Measurements from ENCODE around the gene ARHGEF19.
"Not testable (repeated sequence)": the region's sequence is repeated elsewhere in the genome, so short reads cannot be mapped to it uniquely, and the experiment has no call there.

The ARHGEF19 gene

DNA sequence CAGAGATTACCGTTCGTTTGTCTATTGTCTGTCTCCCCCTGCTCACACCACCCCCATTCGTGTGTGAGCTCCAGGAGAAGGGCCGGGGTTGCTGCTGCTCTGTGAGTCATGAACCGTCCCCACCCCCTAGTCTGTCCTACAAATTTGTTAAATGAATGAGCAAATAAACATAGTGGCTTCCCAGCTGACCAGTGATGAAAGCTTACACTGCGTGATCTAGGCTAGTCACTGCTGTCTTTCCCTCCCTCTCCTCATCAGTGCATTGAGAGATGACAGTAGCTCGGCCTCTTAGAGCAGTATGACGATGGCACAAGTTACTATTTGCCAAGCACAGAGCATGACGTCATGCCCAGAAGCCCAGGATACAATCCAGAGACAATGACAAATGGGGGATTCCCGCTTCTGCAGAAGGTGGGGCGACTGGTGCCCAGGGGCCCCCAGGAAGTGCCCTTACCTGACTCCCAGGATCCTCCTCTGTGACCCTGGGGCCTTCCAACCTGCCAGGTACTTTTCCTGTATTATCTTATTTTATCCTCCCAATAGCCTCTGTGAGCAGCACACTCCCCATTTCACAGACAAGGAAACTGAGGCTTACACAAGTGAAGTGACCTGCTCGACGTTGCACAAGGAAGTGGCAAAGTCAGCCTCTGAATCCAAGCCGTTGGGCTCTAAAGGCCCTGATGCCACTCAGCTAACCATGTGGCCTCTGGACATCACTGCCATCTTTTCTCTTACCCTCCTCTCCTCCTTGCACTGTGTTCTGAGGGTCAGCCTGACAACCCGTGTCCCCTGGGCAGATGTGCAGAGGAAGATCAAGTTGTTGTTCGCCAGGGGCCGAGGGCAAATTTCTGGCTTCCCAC lies 48.0 kb downstream of the ARHGEF19 start:
- H3K4me3 ChIP-seq (replicated peaks; ENCODE audit: insufficient read depth, low read length): no peak overlapping the region
- no peak for DNase-seq (ENCODE audit: low read depth in 1 of 2, low spot score in 1 of 2)
- H3K27me3 ChIP-seq (ENCODE audit: insufficient read depth, poor library complexity, severe bottlenecking): peaks cover 46% of the 10 kb centered on the region
- TF ChIP-seq, protein P1, sequence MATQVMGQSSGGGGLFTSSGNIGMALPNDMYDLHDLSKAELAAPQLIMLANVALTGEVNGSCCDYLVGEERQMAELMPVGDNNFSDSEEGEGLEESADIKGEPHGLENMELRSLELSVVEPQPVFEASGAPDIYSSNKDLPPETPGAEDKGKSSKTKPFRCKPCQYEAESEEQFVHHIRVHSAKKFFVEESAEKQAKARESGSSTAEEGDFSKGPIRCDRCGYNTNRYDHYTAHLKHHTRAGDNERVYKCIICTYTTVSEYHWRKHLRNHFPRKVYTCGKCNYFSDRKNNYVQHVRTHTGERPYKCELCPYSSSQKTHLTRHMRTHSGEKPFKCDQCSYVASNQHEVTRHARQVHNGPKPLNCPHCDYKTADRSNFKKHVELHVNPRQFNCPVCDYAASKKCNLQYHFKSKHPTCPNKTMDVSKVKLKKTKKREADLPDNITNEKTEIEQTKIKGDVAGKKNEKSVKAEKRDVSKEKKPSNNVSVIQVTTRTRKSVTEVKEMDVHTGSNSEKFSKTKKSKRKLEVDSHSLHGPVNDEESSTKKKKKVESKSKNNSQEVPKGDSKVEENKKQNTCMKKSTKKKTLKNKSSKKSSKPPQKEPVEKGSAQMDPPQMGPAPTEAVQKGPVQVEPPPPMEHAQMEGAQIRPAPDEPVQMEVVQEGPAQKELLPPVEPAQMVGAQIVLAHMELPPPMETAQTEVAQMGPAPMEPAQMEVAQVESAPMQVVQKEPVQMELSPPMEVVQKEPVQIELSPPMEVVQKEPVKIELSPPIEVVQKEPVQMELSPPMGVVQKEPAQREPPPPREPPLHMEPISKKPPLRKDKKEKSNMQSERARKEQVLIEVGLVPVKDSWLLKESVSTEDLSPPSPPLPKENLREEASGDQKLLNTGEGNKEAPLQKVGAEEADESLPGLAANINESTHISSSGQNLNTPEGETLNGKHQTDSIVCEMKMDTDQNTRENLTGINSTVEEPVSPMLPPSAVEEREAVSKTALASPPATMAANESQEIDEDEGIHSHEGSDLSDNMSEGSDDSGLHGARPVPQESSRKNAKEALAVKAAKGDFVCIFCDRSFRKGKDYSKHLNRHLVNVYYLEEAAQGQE (IDR thresholded peaks at IDR 0.05; ENCODE audit: insufficient replicate concordance, low read depth): no peak
- TF ChIP-seq, protein P2, sequence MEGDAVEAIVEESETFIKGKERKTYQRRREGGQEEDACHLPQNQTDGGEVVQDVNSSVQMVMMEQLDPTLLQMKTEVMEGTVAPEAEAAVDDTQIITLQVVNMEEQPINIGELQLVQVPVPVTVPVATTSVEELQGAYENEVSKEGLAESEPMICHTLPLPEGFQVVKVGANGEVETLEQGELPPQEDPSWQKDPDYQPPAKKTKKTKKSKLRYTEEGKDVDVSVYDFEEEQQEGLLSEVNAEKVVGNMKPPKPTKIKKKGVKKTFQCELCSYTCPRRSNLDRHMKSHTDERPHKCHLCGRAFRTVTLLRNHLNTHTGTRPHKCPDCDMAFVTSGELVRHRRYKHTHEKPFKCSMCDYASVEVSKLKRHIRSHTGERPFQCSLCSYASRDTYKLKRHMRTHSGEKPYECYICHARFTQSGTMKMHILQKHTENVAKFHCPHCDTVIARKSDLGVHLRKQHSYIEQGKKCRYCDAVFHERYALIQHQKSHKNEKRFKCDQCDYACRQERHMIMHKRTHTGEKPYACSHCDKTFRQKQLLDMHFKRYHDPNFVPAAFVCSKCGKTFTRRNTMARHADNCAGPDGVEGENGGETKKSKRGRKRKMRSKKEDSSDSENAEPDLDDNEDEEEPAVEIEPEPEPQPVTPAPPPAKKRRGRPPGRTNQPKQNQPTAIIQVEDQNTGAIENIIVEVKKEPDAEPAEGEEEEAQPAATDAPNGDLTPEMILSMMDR (IDR thresholded peaks at IDR 0.05; ENCODE audit: insufficient read depth, low read length): no peak
- TF ChIP-seq GABPA (IDR thresholded peaks at IDR 0.05; ENCODE audit: low read depth) (no peak), POLR2AphosphoS5 (IDR thresholded peaks at IDR 0.05; ENCODE audit: low read depth) (no peak), SPI1 (IDR thresholded peaks at IDR 0.05; ENCODE audit: borderline replicate concordance, low read depth) (no peak)
- H3K27ac ChIP-seq (replicated peaks): no peak overlapping the region

DNA sequence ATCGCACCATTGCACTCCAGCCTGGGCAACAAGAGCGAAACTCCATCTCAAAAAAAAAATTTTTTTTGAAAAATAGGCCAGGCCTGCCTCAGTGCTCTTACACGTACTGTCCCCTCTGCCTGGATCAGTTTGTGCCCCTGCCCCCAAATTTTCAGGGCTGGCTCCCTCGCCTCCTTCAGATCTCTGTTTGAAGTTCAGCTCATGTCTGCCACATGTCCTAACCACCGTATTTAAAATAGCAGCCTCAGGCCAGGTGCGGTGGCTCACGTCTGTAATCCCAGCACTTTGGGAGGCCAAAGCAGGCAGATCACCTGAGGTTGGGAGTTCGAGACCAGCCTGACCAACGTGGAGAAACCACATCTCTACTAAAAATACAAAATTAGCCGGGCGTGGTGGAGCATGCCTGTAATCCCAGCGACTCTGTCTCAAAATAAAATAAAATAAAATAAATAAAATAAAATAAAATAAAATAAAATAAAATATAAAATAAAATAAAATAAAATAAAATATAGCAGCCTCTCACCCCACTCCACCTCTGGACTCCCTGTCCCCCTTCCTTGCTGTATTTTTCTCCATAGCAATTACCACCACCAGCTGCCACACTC lies 48.7 kb downstream of the ARHGEF19 start:
- not testable (repeated sequence) for DNase-seq (ENCODE audit: low read depth in 1 of 2, low spot score in 1 of 2); H3K4me3 ChIP-seq (replicated peaks; ENCODE audit: insufficient read depth, low read length); H3K27ac ChIP-seq (replicated peaks)
- H3K27me3 ChIP-seq (ENCODE audit: insufficient read depth, poor library complexity, severe bottlenecking): peaks cover 39% of the 10 kb centered on the region

DNA sequence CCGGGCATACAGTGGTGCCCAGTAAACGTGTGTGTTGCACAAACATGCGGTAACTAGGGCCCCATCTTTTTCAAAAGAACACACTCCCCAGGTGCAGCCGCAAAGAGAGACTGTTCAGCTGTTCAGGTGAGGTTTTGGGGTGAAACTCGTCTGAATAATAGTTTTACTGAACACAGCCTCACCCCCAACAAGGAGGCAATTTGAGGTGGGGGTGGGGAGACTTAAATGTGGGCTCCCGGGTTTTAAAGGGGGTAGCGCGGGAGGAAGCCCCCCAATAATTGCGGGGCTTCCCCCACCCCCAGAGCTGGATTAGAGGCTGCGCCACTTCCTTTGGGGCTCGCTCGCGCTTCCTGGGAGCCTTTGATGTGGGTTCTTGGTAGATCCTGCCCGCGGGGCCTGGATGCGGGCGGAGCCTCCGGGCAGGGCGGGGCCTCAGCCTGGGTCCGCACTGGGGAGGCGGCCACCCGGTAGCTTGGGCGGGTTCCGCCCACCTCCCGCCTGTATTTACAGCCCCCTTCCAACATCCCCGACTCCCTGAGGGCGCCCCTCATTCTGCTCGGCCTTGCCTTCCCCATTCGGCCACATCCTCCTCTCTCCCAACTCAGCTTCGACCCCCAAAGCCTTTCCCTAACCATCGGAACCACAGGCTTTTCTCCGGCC lies 50.2 kb downstream of the ARHGEF19 start:
- no peak overlapping the region for H3K4me3 ChIP-seq (replicated peaks; ENCODE audit: insufficient read depth, low read length)
- DNase-seq (ENCODE audit: low read depth in 1 of 2, low spot score in 1 of 2): no peak
- peaks cover 30% of the 10 kb centered on the region for H3K27me3 ChIP-seq (ENCODE audit: insufficient read depth, poor library complexity, severe bottlenecking)
- TF ChIP-seq SPI1 (IDR thresholded peaks at IDR 0.05; ENCODE audit: borderline replicate concordance, low read depth) (no peak), GABPA (IDR thresholded peaks at IDR 0.05; ENCODE audit: low read depth) (no peak), POLR2AphosphoS5 (IDR thresholded peaks at IDR 0.05; ENCODE audit: low read depth) (no peak)
- TF ChIP-seq, protein P1 (IDR thresholded peaks at IDR 0.05; ENCODE audit: insufficient replicate concordance, low read depth): no peak
- TF ChIP-seq, protein P2 (IDR thresholded peaks at IDR 0.05; ENCODE audit: insufficient read depth, low read length): no peak
- no peak overlapping the region for H3K27ac ChIP-seq (replicated peaks)

DNA sequence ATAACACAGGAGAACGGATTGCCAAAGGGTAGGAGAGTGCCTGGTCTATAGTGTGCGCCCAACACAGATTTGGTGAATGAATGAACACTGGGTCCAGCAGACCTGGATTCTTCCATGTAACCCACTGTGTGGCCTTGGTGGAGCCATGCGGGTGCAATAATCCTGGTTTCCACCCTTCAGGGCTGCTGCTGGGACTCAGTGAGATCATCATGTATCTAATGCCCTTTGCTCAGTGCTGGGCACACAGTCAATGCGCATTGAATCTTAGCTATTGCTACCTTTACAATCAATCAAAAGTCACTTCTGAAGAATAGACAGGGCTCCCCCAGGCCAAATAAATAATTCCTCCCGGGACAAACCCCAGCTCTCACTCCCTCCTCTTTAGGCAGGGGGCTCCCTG lies 50.7 kb downstream of the ARHGEF19 start:
- Histone ChIP-seq H3K4me3 (replicated peaks; ENCODE audit: insufficient read depth, low read length) (no peak overlapping the region), H3K27ac (replicated peaks) (no peak overlapping the region), H3K27me3 (ENCODE audit: insufficient read depth, poor library complexity, severe bottlenecking) (peaks cover 34% of the 10 kb centered on the region)
- TF ChIP-seq, protein P1 (IDR thresholded peaks at IDR 0.05; ENCODE audit: insufficient replicate concordance, low read depth): no peak
- TF ChIP-seq POLR2AphosphoS5 (IDR thresholded peaks at IDR 0.05; ENCODE audit: low read depth) (no peak), GABPA (IDR thresholded peaks at IDR 0.05; ENCODE audit: low read depth) (no peak), SPI1 (IDR thresholded peaks at IDR 0.05; ENCODE audit: borderline replicate concordance, low read depth) (no peak)
- TF ChIP-seq, protein P2 (IDR thresholded peaks at IDR 0.05; ENCODE audit: insufficient read depth, low read length): no peak
- no peak for DNase-seq (ENCODE audit: low read depth in 1 of 2, low spot score in 1 of 2)
